Left ventricle myocardium inferior (tissue), 1 donor: Measurements from ENCODE around the gene FFAR1. TPM values are rescaled to one million over a fixed set of nuclear protein-coding genes. Genes with fewer than 3 reads are reported as not detected.

Experiments
- DNase-seq: peaks from one replicate; pipeline ENCODE4 v3.0.0-alpha.2; 2020
- H3K27ac ChIP-seq: fragments of 200-600 bp; replicated peaks from 2 replicates; pipeline ENCODE4 v1.8.0; 2021
- H3K27me3 ChIP-seq: fragments of 200-600 bp; 2 replicates; pipeline ENCODE4 v1.8.0; 2021; ENCODE audit warnings: low read depth
- H3K36me3 ChIP-seq: fragments of 200-600 bp; 2 replicates; pipeline ENCODE4 v1.8.0; 2021
- H3K4me1 ChIP-seq: fragments of 200-600 bp; 2 replicates; pipeline ENCODE4 v1.8.0; 2021
- H3K4me3 ChIP-seq: fragments of 200-600 bp; 2 replicates; pipeline ENCODE4 v1.8.0; 2021; ENCODE audit warnings: mild to moderate bottlenecking, moderate library complexity
- H3K9me3 ChIP-seq: fragments of 200-600 bp; replicated peaks from 2 replicates; pipeline ENCODE4 v1.8.0; 2021
- CTCF ChIP-seq: fragments of 200-600 bp; IDR thresholded peaks from 2 replicates; pipeline ENCODE4 v1.8.0; 2021; ENCODE audit warnings: antibody characterized with exemption, mild to moderate bottlenecking, borderline replicate concordance
- intact Hi-C: fragments of 100-400 bp; cut with micrococcal nuclease; formaldehyde crosslinking; loops from one replicate; pipeline ENCODE4 v1.11.0; 2022
- total RNA-seq: library from RNA; stranded (reverse); fragmentation: NEBNext Ultra II Directional; extraction: Animal tissue kit (Norgen Biotek cat#: 25700); gene quantifications from one replicate; pipeline ENCODE4 v1.2.1, GENCODE V29; 2021
- donor health status: DM: no; HTN: yes; CAD: no; lungs with severe emphysema.

FFAR1 gene
- total RNA-seq, 1 donor from 2014 or later = not detected

GRCh38 chr19:35301961-35302360 lies 45.7 kb upstream of the FFAR1 start:
- intact Hi-C loops = no loop called here
- TF ChIP-seq CTCF = no peak

GRCh38 chr19:35302446-35302845 lies 45.3 kb upstream of the FFAR1 start:
- no peak for TF ChIP-seq CTCF
- H3K4me1 ChIP-seq = no peaks in the 10 kb centered on the region
- H3K4me3 ChIP-seq = no peak overlapping the region
- H3K36me3 ChIP-seq = no peaks in the 10 kb centered on the region
- H3K27me3 ChIP-seq = peaks cover 88% of the 10 kb centered on the region
- intact Hi-C loops = no loop called here
- H3K27ac ChIP-seq = no peak overlapping the region
- H3K9me3 ChIP-seq = no peaks in the 10 kb centered on the region
- DNase-seq = no peak

More at GRCh38 chr19:35301961-35302360, 45.7 kb upstream of the FFAR1 start:
- peaks cover 83% of the 10 kb centered on the region for H3K27me3 ChIP-seq
- no peaks in the 10 kb centered on the region for H3K36me3 ChIP-seq
- no peak overlapping the region for H3K4me3 ChIP-seq
- H3K9me3 ChIP-seq = no peaks in the 10 kb centered on the region
- no peak overlapping the region for H3K27ac ChIP-seq
- no peak for DNase-seq
- no peaks in the 10 kb centered on the region for H3K4me1 ChIP-seq

GRCh38 chr19:35303357-35303915 lies 44.3 kb upstream of the FFAR1 start:
- no peak for TF ChIP-seq CTCF
- H3K4me1 ChIP-seq = no peaks in the 10 kb centered on the region
- DNase-seq = no peak
- H3K27me3 ChIP-seq = peaks cover 78% of the 10 kb centered on the region
- H3K9me3 ChIP-seq = no peaks in the 10 kb centered on the region
- intact Hi-C loops = no loop called here
- no peak overlapping the region for H3K4me3 ChIP-seq
- H3K36me3 ChIP-seq = no peaks in the 10 kb centered on the region
- H3K27ac ChIP-seq = no peak overlapping the region

- Histone ChIP-seq H3K27ac (no peak overlapping the region), H3K4me1 (no peaks in the 10 kb centered on the region), H3K27me3 (peaks cover 75% of the 10 kb centered on the region), H3K9me3 (no peaks in the 10 kb centered on the region), H3K4me3 (no peak overlapping the region), H3K36me3 (no peaks in the 10 kb centered on the region)
- TF ChIP-seq CTCF = no peak
- intact Hi-C loops = no loop called here
- no peak for DNase-seq
Observed at GRCh38 chr19:35304036-35304435, 43.7 kb upstream of the FFAR1 start.

GRCh38 chr19:35305181-35305580 lies 42.5 kb upstream of the FFAR1 start:
- no peak for TF ChIP-seq CTCF
- Histone ChIP-seq H3K36me3 (no peaks in the 10 kb centered on the region), H3K27ac (no peak overlapping the region), H3K4me3 (no peak overlapping the region), H3K27me3 (peaks cover 76% of the 10 kb centered on the region), H3K9me3 (no peaks in the 10 kb centered on the region), H3K4me1 (no peaks in the 10 kb centered on the region)
- DNase-seq = no peak
- intact Hi-C loops = no loop called here
